ENCODE data around the gene RNASEH2A.

- TF ChIP-seq POLR2A (IDR thresholded peaks at IDR 0.05; ENCODE audit: low read depth, low read length) (no peak), MXI1 (IDR thresholded peaks at IDR 0.05; ENCODE audit: borderline replicate concordance, low read depth, low read length) (no peak), NFE2L2 (IDR thresholded peaks at IDR 0.05; ENCODE audit: low read depth, low read length) (no peak)
Measured at GRCh38 chr19:12757544-12758274, 48.7 kb upstream of the RNASEH2A start.
